ENCODE data around the gene KRTAP4-4. TPM values are rescaled to one million over a fixed set of nuclear protein-coding genes. Genes with fewer than 3 reads are reported as not detected.

Gene KRTAP4-4
- total RNA-seq (2012; rRNA removed), result not detected in 2 replicates
- not detected in 2 replicates for polyA plus RNA-seq (2012; rRNA removed)
- not detected in 2 replicates for polyA plus RNA-seq (2012; cell fraction: cytosol; rRNA removed)
- polyA plus RNA-seq (2012; cell fraction: nucleus; rRNA removed; ENCODE audit: low replicate concordance), result not detected in 2 replicates
- Bru-seq, nascent RNA, result not detected
- BruChase-seq, experiment 1, labeled RNA remaining after a 6-hour chase, result not detected
- not detected for BruChase-seq, experiment 2, labeled RNA remaining after a 2-hour chase
- long read RNA-seq, result 0 reads

DNA sequence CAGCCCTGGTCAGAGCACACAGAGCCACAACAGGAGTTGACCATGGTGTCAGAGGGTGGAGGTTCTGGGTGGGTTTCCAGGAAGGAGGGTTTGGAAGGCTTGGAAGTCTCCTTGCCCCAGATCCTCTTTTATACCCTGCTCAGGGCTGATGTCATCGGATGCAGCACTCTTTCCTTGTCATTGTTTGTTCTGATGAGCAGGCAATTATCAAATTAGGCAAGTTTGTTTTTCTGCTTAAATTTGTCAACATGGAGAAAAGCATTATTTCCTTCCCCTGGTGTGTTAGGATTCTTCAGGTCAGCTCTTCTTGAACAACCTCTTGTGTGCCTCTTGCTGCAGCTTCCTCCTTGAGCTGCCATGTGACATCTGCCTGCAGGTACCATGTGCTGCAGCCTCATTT lies at the start of gene KRTAP4-4:
Gene KRTAP4-4, minus strand, starts transcription at position 101 of the 400 bp plus-strand sequence. Its CDS starts 57 bp downstream, at position 44.
- Histone ChIP-seq H2BK5ac (ENCODE audit: low read depth, low read length, poor library complexity, severe bottlenecking) (no peak within 1 kb of the TSS), H4K91ac (ENCODE audit: insufficient read depth, low read depth, low read length) (no peak within 1 kb of the TSS), H3K4me3 (ENCODE audit: insufficient read depth, low read depth, low read length) (no peak within 1 kb of the TSS), H3K36me3 (ENCODE audit: control insufficient read depth, insufficient read depth, low read length) (no peaks in the 10 kb centered on the region), H2AK9ac (replicated peaks; ENCODE audit: low read depth, low read length, poor library complexity) (no peak within 1 kb of the TSS), H2AFZ (replicated peaks; ENCODE audit: low read length, poor library complexity) (no peak within 1 kb of the TSS), H3K9ac (ENCODE audit: low read depth, low read length) (no peak within 1 kb of the TSS), H4K5ac (ENCODE audit: low read depth, low read length) (no peak within 1 kb of the TSS), H3K56ac (ENCODE audit: extremely low read depth, insufficient read depth, low read length) (no peak within 1 kb of the TSS), H3K4me1 (ENCODE audit: control insufficient read depth, insufficient read depth, low read length) (no peaks in the 10 kb centered on the region), H3K9me3 (ENCODE audit: control insufficient read depth, insufficient read depth, low read length) (no peaks in the 10 kb centered on the region), H3K23ac (ENCODE audit: low read depth, low read length) (no peak within 1 kb of the TSS), H3K14ac (replicated peaks; ENCODE audit: low read depth, low read length) (no peak within 1 kb of the TSS), H3K79me1 (ENCODE audit: low read depth in 1 of 2, low read length in 2 of 2) (no peaks in the 10 kb centered on the region), H3K4me2 (ENCODE audit: low read depth, low read length) (no peak within 1 kb of the TSS), H3K27ac (ENCODE audit: insufficient read depth, low read length) (no peak within 1 kb of the TSS), H3K9me1 (ENCODE audit: insufficient read depth, low read length) (no peaks in the 10 kb centered on the region), H3K4ac (ENCODE audit: low read depth, low read length) (no peak within 1 kb of the TSS), H4K8ac (ENCODE audit: low read depth in 2 of 2, low read length in 2 of 2) (no peak within 1 kb of the TSS), H4K20me1 (ENCODE audit: insufficient read depth, low read length) (no peaks in the 10 kb centered on the region), H2BK20ac (ENCODE audit: low read depth, low read length) (no peak within 1 kb of the TSS), H3K18ac (ENCODE audit: low read depth, low read length) (no peak within 1 kb of the TSS), H2AK5ac (ENCODE audit: low read depth, low read length) (peak within 1 kb of the TSS; percentile 26; the same call in 1 of the 2 replicates), H2BK15ac (ENCODE audit: low read depth, low read length) (no peak within 1 kb of the TSS), H3K27me3 (ENCODE audit: control insufficient read depth, insufficient read depth, low read length) (no peaks in the 10 kb centered on the region; the same call in 1 of the 2 replicates), H2BK120ac (ENCODE audit: low read depth, low read length) (no peak within 1 kb of the TSS)
- no peak for ATAC-seq (ENCODE audit: low read depth)
- POLR2A ChIA-PET (ENCODE audit: unreplicated experiment), result no interaction called here
- BruUV-seq (replicated peaks), result no TSS peak
- no peak for TF ChIP-seq NFE2L2 (IDR thresholded peaks at IDR 0.05; ENCODE audit: low read depth, low read length)
- TF ChIP-seq BHLHE40 (IDR thresholded peaks at IDR 0.05; ENCODE audit: low read depth, low read length), result no peak
- no peak for TF ChIP-seq CEBPB (IDR thresholded peaks at IDR 0.05; ENCODE audit: low read depth, low read length)
- TF ChIP-seq MXI1 (IDR thresholded peaks at IDR 0.05; ENCODE audit: borderline replicate concordance, low read depth, low read length), result no peak
- TF ChIP-seq RFX5 (IDR thresholded peaks at IDR 0.05; ENCODE audit: low read depth, low read length), result no peak
- TF ChIP-seq CHD1 (IDR thresholded peaks at IDR 0.05; ENCODE audit: low read depth, low read length), result no peak
- no peak for TF ChIP-seq CTCF (conservative IDR thresholded peaks at IDR 0.05; ENCODE audit: low read depth, low read length)
- no peak for TF ChIP-seq SMC3 (IDR thresholded peaks at IDR 0.05; ENCODE audit: low read depth, low read length)
- no peak for TF ChIP-seq MAFK (IDR thresholded peaks at IDR 0.05; ENCODE audit: low read depth, low read length)
- TF ChIP-seq RAD21 (IDR thresholded peaks at IDR 0.05; ENCODE audit: low read length), result no peak
- TF ChIP-seq POLR2A (IDR thresholded peaks at IDR 0.05; ENCODE audit: low read depth, low read length), result no peak
- no peak for TF ChIP-seq RCOR1 (IDR thresholded peaks at IDR 0.05; ENCODE audit: insufficient replicate concordance, low read length)
- no peak for TF ChIP-seq ELK1 (IDR thresholded peaks at IDR 0.05; ENCODE audit: borderline replicate concordance, low read depth, low read length)
- TF ChIP-seq FOS (IDR thresholded peaks at IDR 0.05; ENCODE audit: low read depth, low read length), result no peak
- TF ChIP-seq USF2 (IDR thresholded peaks at IDR 0.05; ENCODE audit: low read depth, low read length), result no peak
- no peak for TF ChIP-seq MAZ (IDR thresholded peaks at IDR 0.05; ENCODE audit: borderline replicate concordance, low read depth, low read length)
- CTCF ChIA-PET, result no interaction called here
- intact Hi-C loops (cut with micrococcal nuclease), result no loop called here
- no CpG with 5 or more reads among the region's 1 CpG for WGBS, 2 experiments (ENCODE audit: extremely low coverage in 2 of 2, insufficient read length in 1 of 2)
- dilution Hi-C loops (cut with HindIII; ENCODE audit: low sequenced_read_pairs, unreplicated experiment), result no loop called here
- no peak for DNase-seq
- in situ Hi-C loops (cut with MboI; ENCODE audit: low sequenced_read_pairs), result no loop called here
